GM18502 (cell line): ENCODE data around the gene ZBTB8A.
"Not testable (repeated sequence)": the region's sequence is repeated elsewhere in the genome, so short reads cannot be mapped to it uniquely, and the experiment has no call there.

ENCODE experiments used
- ATAC-seq: cut with Tn5 transposase; IDR thresholded peaks from one replicate; pipeline ENCODE4 v1.9.1; 2021; ENCODE audit warnings: mild to moderate bottlenecking; ENCODE audit not compliant: unreplicated experiment, poor library complexity

The ZBTB8A gene

DNA sequence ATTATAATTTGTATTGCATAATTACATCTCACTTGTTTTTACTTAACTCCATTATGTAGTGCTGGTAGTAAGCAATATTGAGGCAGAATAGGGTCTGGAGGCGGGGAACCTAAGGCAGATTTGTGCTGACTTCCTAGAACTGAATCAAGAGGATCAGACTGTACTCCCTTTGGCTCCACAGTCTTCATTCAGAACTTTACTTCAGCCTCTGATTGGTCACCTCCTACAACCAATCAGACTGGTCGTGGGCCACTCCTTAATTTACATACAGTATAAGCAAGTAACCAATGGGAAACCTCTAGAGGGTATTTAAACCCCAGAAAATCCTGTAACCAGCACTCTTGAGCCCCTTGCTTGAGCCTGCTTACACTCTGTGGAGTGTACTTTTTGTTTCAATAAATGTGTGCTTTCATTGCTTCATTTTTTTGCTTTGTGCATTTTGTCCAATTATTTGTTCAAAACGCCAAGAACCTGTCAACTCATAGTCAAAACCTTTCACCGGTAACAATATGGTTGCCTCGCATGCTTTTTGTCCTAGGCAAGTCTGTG lies 79.5 kb downstream of the ZBTB8A start:
- no peak for ATAC-seq

- ATAC-seq, result peak; percentile 71
These were observed 80.7 kb downstream of the ZBTB8A start for GRCh38 chr1:32619701-32620485.

- ATAC-seq, result no peak
These were observed 83.0 kb downstream of the ZBTB8A start for GRCh38 chr1:32622205-32622604.

DNA sequence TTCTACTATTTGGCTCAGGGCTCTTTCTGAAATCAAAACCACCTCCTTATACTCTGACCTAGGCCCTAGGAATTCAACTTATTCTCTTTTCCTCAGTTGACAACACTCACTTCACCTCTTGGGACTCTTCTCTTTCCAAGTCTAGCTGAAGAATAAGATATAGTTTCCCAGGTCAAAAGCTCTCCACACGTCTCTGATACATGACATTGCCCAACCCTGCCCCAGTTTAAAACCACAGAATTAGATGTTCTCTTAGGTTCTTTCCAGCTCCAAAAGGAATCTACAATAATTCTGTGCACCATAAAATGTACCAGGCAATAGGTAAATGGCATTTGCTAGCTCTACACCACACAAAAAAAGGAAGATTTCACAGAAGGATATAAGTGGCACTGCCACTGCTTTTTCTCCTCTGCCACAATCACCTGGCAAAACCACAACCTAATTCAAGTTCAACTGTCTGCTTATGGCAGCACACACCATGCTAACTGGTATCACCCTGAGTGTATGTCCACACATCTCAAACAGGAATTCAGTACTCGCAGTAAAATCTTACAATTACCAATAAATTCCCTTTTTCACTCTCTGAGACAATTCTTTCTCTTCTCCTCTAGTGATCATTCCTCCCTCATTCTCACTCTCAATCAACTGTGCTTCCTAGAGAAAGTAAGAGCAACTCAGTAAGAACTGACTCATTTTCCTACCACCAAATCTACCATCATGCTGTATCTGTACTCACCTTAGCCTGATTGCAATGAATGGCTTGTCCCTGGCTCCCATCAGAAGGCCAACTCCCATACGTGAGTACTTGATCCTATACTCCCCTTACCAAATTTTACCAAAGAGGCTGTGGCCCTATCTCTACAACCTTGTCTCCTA lies 83.8 kb downstream of the ZBTB8A start:
- no peak for ATAC-seq

- ATAC-seq, result no peak
These were observed 84.5 kb downstream of the ZBTB8A start for GRCh38 chr1:32623775-32624174.

- ATAC-seq, result no peak
These were observed 86.9 kb downstream of the ZBTB8A start for GRCh38 chr1:32626176-32626575.

DNA sequence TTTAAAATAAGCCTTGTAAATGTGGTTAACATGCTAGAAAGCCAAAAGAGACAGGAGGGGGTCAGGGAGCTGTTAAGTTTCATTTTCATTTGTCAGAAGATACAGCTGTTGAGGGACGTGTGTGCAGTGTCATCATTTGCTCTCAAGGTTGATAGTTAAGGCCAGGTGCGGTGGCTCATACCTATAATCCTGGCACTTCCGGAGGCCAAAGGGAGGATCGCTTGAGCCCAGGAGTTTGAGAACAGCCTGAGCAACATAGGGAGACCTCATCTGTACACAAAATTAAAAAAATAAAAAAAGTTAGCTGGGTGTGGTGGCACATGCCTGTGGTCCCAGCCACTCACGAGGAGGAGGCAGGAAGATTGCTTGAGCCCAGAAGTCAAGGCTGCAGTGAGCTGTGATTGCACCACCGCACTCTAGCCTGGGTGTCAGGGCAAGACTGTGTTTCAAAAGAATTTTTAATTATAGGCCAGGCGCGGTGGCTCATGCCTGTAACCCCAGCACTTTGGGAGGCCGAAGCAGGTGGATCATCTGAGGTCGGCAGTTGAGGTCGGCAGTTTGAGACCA lies 88.5 kb downstream of the ZBTB8A start:
- peak; percentile 58 for ATAC-seq

GRCh38 chr1:32630173-32630572 lies 90.9 kb downstream of the ZBTB8A start:
- ATAC-seq, result not testable (repeated sequence)

DNA sequence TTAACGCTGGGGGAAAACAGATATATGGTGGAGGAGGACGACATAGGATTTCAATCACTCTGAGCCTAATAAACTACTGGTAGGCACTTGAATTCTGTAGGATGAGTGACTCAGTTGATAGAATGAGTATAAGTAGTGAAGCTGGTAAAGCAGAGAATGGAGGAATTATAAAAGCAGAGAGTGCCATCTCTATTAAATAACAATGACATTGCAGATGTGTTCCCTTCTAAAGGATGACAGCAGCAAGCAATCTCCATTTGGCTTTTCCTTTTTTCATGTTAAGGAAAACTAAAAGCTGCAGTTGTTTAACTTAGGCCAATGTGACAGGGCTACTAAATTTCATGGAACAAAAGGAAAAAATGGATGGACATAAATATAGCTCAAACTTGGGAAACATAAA lies 93.6 kb downstream of the ZBTB8A start:
- no peak for ATAC-seq

GRCh38 chr1:32635508-32636277 lies 96.5 kb downstream of the ZBTB8A start:
- ATAC-seq, result no peak

DNA sequence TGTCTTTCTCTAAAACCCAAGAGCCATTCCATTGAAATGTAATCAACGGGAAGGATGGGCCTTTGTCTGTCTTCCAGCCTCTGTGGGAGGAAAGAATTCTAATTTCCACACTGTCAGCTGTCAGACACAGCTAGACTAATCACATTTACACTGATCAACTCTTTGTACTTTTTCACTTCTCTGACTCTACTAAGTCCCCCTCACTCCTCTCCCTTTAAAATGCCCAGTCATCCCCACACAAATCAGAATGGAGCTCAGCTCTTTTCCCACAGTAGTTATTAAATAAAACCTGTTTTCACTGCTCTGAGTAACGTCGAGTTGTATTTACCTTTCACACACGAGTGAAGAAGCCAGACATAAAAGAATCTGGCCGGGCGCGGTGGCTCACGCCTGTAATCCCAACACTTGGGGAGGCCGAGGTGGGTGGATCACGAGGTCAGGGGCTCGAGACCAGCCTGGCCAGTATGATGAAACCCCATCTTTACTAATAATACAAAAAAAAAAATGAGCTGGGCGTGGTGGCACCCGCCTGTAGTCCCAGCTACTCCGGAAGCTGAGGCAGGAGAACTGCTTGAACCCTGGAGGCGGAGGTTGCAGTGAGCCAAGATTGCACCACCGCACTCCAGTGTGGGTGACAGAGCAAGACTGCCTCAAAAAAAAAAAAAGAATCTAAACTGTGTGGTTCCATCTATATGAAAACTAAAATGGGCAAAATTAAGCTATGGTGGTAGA lies 97.9 kb downstream of the ZBTB8A start:
- ATAC-seq, result no peak

GRCh38 chr1:32639489-32640075 lies 100.4 kb downstream of the ZBTB8A start:
- no peak for ATAC-seq

DNA sequence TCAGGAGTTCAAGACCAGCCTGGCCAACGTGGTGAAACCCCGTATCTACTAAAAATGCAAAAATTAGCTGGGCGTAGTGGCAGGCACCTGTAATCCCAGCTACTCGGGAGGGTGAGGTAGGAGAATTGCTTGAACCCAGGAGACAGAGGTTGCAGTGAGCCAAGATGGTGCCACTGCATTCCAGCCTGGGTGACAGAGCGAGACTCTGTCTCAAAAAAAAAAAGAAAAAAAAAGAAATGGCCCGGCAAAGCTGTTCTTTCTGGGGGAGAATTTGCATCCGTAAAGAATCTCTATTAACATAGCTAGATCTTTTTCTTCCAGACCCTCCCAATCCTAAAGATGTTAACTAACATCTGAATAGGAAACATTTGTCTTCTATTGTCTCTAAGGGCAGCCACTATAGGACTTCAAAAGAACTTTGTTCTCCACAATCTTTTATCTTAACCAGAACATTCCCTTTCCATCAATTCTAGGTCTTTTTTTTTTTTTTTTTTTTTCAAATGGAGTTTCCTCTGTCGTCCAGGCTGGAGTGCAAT lies 103.1 kb downstream of the ZBTB8A start:
- ATAC-seq, result not testable (repeated sequence)

DNA sequence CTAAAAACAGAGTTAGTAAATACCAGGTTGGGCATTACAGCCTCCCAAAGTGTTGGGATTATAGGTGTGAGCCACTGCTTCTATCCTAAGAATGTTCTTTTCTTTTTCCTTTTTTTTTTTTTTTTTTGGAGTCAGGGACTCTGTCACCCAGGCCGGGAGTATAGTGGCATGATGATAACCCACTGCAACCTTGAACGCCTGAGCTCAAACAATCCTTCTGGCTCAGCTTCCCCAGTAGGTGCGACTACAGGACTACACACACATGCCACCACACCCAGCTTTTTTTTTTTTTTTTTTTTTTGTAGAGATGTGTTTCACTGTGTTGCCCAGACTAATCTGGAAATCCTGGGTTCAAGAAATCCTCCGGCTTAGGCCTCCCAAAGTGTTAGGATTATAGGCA lies 105.2 kb downstream of the ZBTB8A start:
- ATAC-seq, result no peak

DNA sequence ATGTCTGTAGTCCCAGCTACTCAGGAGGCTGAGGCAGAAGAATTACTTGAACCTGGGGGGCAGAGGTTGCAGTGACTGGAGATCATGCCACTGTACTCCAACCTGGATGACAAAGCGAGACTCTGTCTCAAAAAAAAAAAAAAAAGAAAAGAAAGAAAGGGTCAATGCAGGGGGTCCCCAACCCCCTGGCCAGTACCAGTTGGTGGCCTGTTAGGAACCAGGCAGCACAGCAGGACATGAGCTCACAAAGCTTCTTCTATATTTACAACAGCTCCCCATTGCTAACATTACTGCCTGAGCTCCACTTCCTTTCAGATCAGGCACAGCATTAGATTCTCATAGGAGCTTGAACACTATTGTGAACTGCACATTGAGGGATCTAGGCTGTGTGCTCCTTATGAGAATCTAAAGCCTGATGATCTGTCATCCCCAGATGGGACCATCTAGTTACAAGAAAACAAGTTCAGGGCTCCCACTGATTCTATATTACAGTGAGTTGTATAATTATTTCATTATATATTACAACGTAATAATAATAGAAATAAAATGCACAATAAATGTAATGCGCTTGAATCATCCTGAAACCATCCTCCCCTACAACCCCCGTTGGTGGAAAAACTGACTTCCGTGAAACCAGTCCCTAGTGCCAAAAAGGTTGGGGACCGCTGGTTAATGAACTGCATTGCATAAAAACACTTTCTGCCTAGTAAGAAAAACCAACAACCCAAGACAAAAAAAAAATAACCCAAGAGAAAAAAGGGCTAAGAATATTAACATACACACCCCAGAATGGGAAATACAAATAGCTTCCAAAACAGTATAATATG lies 108.3 kb downstream of the ZBTB8A start:
- ATAC-seq, result no peak

DNA sequence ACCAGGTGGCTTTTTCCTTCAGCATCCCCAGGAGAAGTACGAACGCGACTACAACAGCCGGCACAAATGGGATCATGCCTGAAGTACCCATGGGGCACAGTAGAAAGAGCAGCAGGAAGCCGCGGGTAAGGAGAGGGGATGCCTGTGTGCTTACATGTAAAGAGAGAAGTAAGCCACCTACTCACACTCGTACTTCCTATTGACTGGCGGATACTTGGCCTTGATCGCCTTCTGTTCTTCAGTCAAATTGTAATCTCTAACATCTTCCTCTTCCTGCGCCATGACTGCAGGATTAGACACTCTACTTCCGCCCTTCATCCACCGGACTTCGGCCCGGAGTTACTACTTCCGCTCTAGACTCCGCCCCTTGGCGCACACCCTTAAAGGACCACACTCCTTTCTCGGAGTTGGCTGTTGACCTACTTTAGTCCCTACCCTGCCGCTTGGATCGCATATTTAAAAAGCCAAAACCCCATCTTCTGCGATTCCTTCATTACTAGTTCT lies 111.1 kb downstream of the ZBTB8A start, which contains the start of gene ZBTB8OS:
Gene ZBTB8OS (minus strand): TSS at position 303 of the 504 bp plus-strand sequence. CDS start 21 bp downstream, at position 282.
- peak; percentile 70 for ATAC-seq

DNA sequence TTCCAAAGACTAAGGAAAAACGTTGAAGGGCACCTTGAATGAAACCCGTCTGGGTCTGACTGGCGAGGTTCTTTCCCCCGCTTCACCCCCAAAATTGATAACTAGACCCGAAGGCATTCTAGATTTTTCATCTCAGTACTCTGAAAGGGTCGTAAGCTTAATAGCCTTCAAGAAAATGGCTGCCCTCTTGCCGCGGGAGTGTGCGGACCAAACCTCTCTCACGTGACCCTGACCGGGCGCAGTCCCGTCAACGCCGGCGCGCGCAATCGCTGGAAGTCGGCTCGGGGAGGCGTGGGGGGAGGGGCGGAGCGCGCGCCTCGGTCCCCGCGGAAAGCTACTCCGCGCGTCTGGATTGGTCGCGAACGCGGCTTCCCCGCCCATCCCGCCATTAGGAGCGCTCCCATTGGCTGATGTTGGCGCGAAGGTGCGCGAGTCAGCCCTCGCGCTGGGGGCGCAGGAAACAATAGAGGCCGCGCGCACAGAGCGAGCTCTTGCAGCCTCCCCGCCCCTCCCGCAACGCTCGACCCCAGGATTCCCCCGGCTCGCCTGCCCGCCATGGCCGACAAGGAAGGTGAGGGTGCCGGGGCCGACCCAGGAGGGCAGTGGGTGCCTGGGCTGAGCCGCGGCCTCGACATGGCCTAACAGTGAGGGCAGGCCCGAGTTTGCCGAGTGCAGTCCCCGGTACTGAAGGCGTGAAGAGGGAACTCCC lies 111.7 kb downstream of the ZBTB8A start, which contains the start of gene RBBP4:
Gene RBBP4 (plus strand): TSS at position 457 of the 709 bp plus-strand sequence. CDS start 99 bp downstream, at position 556.
- ATAC-seq, result peak; percentile 83
